ENCODE measurements around the gene HLA-DMA.
"Not testable (repeated sequence)": the region's sequence is repeated elsewhere in the genome, so short reads cannot be mapped to it uniquely, and the experiment has no call there.

The HLA-DMA gene

GRCh38 chr6:32954267-32954666, 1.4 kb upstream of the HLA-DMA start:
- no peak for DNase-seq

- no peak for DNase-seq
Observed at GRCh38 chr6:32953775-32954174, 878 bp upstream of the HLA-DMA start.

GRCh38 chr6:32950449-32950848, 2.4 kb downstream of the HLA-DMA start:
- DNase-seq, result no peak

- DNase-seq, result no peak
Observed at GRCh38 chr6:32950010-32950409, 2.9 kb downstream of the HLA-DMA start.

GRCh38 chr6:32949113-32949512, 3.8 kb downstream of the HLA-DMA start:
- no peak for DNase-seq

- DNase-seq, result no peak
Observed at GRCh38 chr6:32947552-32948465, 5.1 kb downstream of the HLA-DMA start.

- no peak for DNase-seq
Observed at GRCh38 chr6:32946893-32947292, 6.0 kb downstream of the HLA-DMA start.

- DNase-seq, result no peak
Observed at GRCh38 chr6:32945953-32946352, 6.9 kb downstream of the HLA-DMA start.

- no peak for DNase-seq
Observed at GRCh38 chr6:32945108-32945760, 7.7 kb downstream of the HLA-DMA start.

GRCh38 chr6:32943864-32944649, 8.8 kb downstream of the HLA-DMA start:
- DNase-seq, result no peak

- DNase-seq, result not testable (repeated sequence)
Observed at GRCh38 chr6:32942555-32943123, 10.3 kb downstream of the HLA-DMA start.

GRCh38 chr6:32941214-32941768, 11.6 kb downstream of the HLA-DMA start:
- no peak for DNase-seq

- no peak for DNase-seq
Observed at GRCh38 chr6:32940656-32941213, 12.2 kb downstream of the HLA-DMA start, which contains the start of gene HLA-DMB. Gene HLA-DMB (minus strand): TSS chr6:32941028. CDS start chr6:32940807, 221 bp downstream.

GRCh38 chr6:32938494-32938893, 14.4 kb downstream of the HLA-DMA start:
- DNase-seq, result no peak

GRCh38 chr6:32937230-32937633, 15.7 kb downstream of the HLA-DMA start:
- DNase-seq, result no peak

GRCh38 chr6:32936239-32937152, 16.4 kb downstream of the HLA-DMA start:
- no peak for DNase-seq

- DNase-seq, result no peak
Observed at GRCh38 chr6:32935551-32936238, 17.2 kb downstream of the HLA-DMA start.

- DNase-seq, result peak; percentile 74
Observed at GRCh38 chr6:32933661-32934085, 19.2 kb downstream of the HLA-DMA start.

- no peak for DNase-seq
Observed at GRCh38 chr6:32932132-32932868, 20.6 kb downstream of the HLA-DMA start.

GRCh38 chr6:32931211-32931610, 21.7 kb downstream of the HLA-DMA start:
- no peak for DNase-seq

All from left hindlimb (tissue), 1 donor.